ENCODE data around the gene ERN1.

DNA sequence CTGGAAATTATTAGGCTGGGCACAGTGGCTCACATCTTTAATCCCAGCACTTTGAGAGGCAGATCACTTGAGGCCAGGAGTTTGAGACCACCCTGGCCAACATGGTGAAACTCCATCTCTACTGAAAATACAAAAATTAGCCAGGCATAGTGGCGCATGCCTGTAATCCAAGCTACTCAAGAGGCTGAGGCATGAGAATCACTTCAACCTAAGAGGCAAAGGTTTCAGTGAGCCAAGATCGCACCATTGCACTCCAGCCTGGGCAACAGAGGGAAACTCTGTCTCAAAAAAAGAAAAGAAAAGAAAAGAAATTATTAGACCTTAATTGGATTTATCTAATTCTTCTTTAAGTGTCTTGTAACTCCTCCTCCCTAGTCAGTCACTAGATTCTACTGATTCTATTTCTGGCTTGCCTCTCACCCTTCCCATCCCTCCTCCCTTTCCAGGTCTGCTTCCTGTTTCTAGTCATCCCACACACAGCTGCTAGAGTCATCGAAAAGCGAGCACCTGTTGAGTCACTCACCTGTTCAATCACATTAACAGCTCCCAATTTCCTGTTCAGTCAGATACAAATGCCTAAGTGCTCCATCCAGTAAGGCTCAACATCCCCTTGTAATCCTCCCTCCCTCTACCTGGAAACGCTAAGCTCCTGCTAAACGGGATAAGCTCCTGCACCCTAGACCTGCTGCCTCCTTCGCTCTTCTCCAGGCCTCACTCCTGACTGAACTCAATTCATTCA is 34.6 kb downstream of the ERN1 start:
- TF ChIP-seq, protein P1, sequence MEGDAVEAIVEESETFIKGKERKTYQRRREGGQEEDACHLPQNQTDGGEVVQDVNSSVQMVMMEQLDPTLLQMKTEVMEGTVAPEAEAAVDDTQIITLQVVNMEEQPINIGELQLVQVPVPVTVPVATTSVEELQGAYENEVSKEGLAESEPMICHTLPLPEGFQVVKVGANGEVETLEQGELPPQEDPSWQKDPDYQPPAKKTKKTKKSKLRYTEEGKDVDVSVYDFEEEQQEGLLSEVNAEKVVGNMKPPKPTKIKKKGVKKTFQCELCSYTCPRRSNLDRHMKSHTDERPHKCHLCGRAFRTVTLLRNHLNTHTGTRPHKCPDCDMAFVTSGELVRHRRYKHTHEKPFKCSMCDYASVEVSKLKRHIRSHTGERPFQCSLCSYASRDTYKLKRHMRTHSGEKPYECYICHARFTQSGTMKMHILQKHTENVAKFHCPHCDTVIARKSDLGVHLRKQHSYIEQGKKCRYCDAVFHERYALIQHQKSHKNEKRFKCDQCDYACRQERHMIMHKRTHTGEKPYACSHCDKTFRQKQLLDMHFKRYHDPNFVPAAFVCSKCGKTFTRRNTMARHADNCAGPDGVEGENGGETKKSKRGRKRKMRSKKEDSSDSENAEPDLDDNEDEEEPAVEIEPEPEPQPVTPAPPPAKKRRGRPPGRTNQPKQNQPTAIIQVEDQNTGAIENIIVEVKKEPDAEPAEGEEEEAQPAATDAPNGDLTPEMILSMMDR (IDR thresholded peaks at IDR 0.05; ENCODE audit: borderline replicate concordance, extremely low read depth, low read length, poor library complexity, severe bottlenecking), result no peak
- no peak for TF ChIP-seq EZH2 (IDR thresholded peaks at IDR 0.05; ENCODE audit: borderline replicate concordance, low read depth, low read length, severe bottlenecking)

Data from DND-41 (cell line).